HEK293 (cell line): Measurements from ENCODE around the gene DSG3.

Experiments used
- KLF1 ChIP-seq: fragments of 450-650 bp; formaldehyde crosslinking; IDR thresholded peaks from 2 replicates; pipeline ENCODE4 v1.5.1; 2016; ENCODE audit warnings: missing biosample characterization, missing genetic modification characterization
- PATZ1 ChIP-seq: fragments of 450-650 bp; formaldehyde crosslinking; IDR thresholded peaks from 2 replicates; pipeline ENCODE4 v1.5.1; 2016; ENCODE audit warnings: missing biosample characterization, missing genetic modification characterization
- TRIM28 ChIP-seq: IDR thresholded peaks from 2 replicates; pipeline ENCODE4 v1.6.1; 2011; ENCODE audit warnings: low read length, control low read depth, borderline replicate concordance
- ZNF394 ChIP-seq: fragments of 450-650 bp; formaldehyde crosslinking; IDR thresholded peaks from 2 replicates; pipeline ENCODE4 v1.5.1; 2016; ENCODE audit warnings: missing biosample characterization, missing genetic modification characterization, mild to moderate bottlenecking, moderate library complexity, borderline replicate concordance
- TF ChIP-seq, protein P1 (sequence below): fragments of 450-650 bp; formaldehyde crosslinking; IDR thresholded peaks from 2 replicates; pipeline ENCODE4 v1.5.1; 2016; ENCODE audit warnings: missing biosample characterization, missing genetic modification characterization
- TF ChIP-seq, protein P2 (sequence below): fragments of 450-650 bp; formaldehyde crosslinking; IDR thresholded peaks from 2 replicates; pipeline ENCODE4 v1.5.1; 2016; ENCODE audit warnings: missing biosample characterization, missing genetic modification characterization

- TF ChIP-seq, protein P1, sequence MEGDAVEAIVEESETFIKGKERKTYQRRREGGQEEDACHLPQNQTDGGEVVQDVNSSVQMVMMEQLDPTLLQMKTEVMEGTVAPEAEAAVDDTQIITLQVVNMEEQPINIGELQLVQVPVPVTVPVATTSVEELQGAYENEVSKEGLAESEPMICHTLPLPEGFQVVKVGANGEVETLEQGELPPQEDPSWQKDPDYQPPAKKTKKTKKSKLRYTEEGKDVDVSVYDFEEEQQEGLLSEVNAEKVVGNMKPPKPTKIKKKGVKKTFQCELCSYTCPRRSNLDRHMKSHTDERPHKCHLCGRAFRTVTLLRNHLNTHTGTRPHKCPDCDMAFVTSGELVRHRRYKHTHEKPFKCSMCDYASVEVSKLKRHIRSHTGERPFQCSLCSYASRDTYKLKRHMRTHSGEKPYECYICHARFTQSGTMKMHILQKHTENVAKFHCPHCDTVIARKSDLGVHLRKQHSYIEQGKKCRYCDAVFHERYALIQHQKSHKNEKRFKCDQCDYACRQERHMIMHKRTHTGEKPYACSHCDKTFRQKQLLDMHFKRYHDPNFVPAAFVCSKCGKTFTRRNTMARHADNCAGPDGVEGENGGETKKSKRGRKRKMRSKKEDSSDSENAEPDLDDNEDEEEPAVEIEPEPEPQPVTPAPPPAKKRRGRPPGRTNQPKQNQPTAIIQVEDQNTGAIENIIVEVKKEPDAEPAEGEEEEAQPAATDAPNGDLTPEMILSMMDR (tag by site-specific recombination) = no peak
- no peak for TF ChIP-seq PATZ1 (tag by site-specific recombination)
- TF ChIP-seq TRIM28 = no peak
- TF ChIP-seq, protein P2, sequence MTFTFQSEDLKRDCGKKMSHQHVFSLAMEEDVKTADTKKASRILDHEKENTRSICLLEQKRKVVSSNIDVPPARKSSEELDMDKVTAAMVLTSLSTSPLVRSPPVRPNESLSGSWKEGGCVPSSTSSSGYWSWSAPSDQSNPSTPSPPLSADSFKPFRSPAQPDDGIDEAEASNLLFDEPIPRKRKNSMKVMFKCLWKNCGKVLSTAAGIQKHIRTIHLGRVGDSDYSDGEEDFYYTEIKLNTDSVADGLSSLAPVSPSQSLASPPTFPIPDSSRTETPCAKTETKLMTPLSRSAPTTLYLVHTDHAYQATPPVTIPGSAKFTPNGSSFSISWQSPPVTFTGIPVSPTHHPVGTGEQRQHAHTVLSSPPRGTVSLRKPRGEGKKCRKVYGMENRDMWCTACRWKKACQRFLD = no peak
- TF ChIP-seq ZNF394 (tag by site-specific recombination) = no peak
- no peak for TF ChIP-seq KLF1 (tag by site-specific recombination)
These were observed 57.1 kb downstream of the DSG3 start for GRCh38 chr18:31504455-31505147.
